Psoas muscle (tissue), 8 donors: ENCODE data around the gene PIAS3. TPM values are rescaled to one million over a fixed set of nuclear protein-coding genes. Genes with fewer than 3 reads are reported as not detected.

ENCODE experiments used
- ATAC-seq, 4 donors: fragments of 200-7000 bp; cut with Tn5 transposase; one replicate each; pipeline ENCODE4 v1.9.1; 2020; ENCODE audit warnings: moderate library complexity in 3 of 4, mild to moderate bottlenecking in 2 of 4
- DNase-seq, 2 donors: peaks; one replicate each; pipeline ENCODE4 v3.0.0-alpha.2; 2020
- H3K27ac ChIP-seq: fragments of 200-600 bp; one replicate; pipeline ENCODE4 v1.8.0; 2022
- H3K27me3 ChIP-seq, 3 donors: fragments of 200-600 bp in 1 of 3; one replicate each; pipeline versions ENCODE4 v1.6.1 to v1.8.0; 2013 to 2022; ENCODE audit warnings: low read length in 2 of 3, mild to moderate bottlenecking in 2 of 3, moderate library complexity in 1 of 3; ENCODE audit not compliant: insufficient read depth in 3 of 3
- H3K36me3 ChIP-seq, 2 donors: fragments of 200-600 bp in 1 of 2; one replicate each; pipeline versions ENCODE4 v1.6.1 to v1.8.0; 2013 to 2022; ENCODE audit warnings: low read depth in 1 of 2, mild to moderate bottlenecking in 1 of 2, moderate library complexity in 1 of 2; ENCODE audit not compliant: insufficient read depth in 1 of 2
- H3K4me1 ChIP-seq: fragments of 200-600 bp; one replicate; pipeline ENCODE4 v1.8.0; 2022
- H3K4me3 ChIP-seq: fragments of 200-600 bp; one replicate; pipeline ENCODE4 v1.8.0; 2022; ENCODE audit warnings: mild to moderate bottlenecking
- H3K9me3 ChIP-seq: fragments of 200-600 bp; one replicate; pipeline ENCODE4 v1.8.0; 2022
- CTCF ChIP-seq: fragments of 200-600 bp; IDR thresholded peaks from one replicate; pipeline ENCODE4 v1.8.0; 2022; ENCODE audit warnings: antibody characterized with exemption
- WGBS, 3 donors: extraction: QIAGEN DNeasy Blood & Tissue Kit; methylation state at CpG; one replicate each; pipeline versions ENCODE4 v1.1.6 to v1.1.7; 2013; 5-methylcytosine and 5-hydroxymethylcytosine counted together
- intact Hi-C, 2 donors: fragments of 100-400 bp; cut with DNase I; formaldehyde crosslinking; loops; one replicate each; pipeline versions ENCODE4 v1.11.0 to v1.14.2; 2022
- polyA plus RNA-seq, 3 donors: library from polyadenylated mRNA; stranded (reverse); fragments of 200-250 nt; gene quantifications; one replicate each; pipeline ENCODE4 v1.2.3, GENCODE V29; 2013
- total RNA-seq, 4 donors: library from RNA; stranded (reverse); fragmentation: NEBNext Ultra II Directional in 2 of 4; extraction: Animal tissue kit (Norgen Biotek cat#: 25700) in 2 of 4; gene quantifications; one replicate each; pipeline versions ENCODE4 v1.2.1 to v1.2.4, GENCODE V29; 2021 to 2023
- donor health status: healthy with polysubstance abuse.
- donor health status: DM: no; HTN: no; CAD: no; lungs with moderate emphysema.
- donor health status: Bipolar disorder and iron deficiency.
- donor health status: healthy.
- donor health status: DM: yes; HTN: yes; CAD: no.
- donor health status: DM: no; HTN: no; CAD: no.
- donor health status: DM: no; HTN: no; CAD: no.
- donor health status: DM: yes; HTN: yes; CAD: no.

PIAS3 gene
- total and polyA plus RNA-seq, 7 donors: 9.7 to 26.2 (median 16.8) TPM

GRCh38 chr1:145847827-145848226, 11.1 kb downstream of the PIAS3 start:
- Histone ChIP-seq H3K27me3 (no peaks in the 10 kb centered on the region), H3K4me3 (no peak overlapping the region), H3K36me3 (peaks cover 9 to 64% of the 10 kb centered on the region in 2 donors), H3K4me1 (peaks cover 10% of the 10 kb centered on the region), H3K27ac (no peak overlapping the region), H3K9me3 (no peaks in the 10 kb centered on the region)
- intact Hi-C loops: loop anchor here (5.0 kb wide), 2 partner anchors 64 to 164 kb away; partner anchors contain the start of gene ITGA10 (in 1 of the 2)
- no peak for TF ChIP-seq CTCF
- ATAC-seq: no peak
- DNase-seq: no peak
- 67 to 77% (median 76%) methylated on average over 3 of the region's 3 CpGs for WGBS, 3 donors

DNA sequence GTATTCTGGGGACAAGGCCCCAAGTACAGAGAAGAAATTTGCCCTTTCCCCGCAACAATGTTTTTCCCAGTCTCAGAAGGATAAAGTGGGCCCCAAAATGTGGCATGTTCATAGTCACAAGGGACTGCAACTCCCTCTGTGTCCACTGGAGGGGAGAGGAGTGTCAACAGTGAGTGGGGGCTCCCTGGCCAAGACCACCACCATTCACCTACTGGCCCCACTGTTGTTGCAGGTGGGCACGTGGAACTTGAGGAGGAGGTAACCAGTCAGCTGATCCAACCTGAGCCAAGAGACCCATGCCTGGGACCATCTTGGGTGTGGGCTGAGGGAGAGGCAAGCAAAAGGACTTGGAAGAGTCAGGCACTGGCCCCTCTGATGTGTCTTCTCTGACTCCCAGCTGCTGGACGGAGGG, 12.7 kb downstream of the PIAS3 start:
- intact Hi-C loops: loop anchor here (5.0 kb wide), 2 partner anchors 66 to 166 kb away; partner anchors contain the start of gene ITGA10 (in 1 of the 2)
- H3K4me1 ChIP-seq: peaks cover 10% of the 10 kb centered on the region
- no peaks in the 10 kb centered on the region for H3K27me3 ChIP-seq
- peaks cover 14 to 64% of the 10 kb centered on the region in 2 donors for H3K36me3 ChIP-seq
- H3K27ac ChIP-seq: peak overlapping the region; percentile 78
- WGBS, 3 donors: 76 to 81% (median 79%) methylated on average over 3 of the region's 3 CpGs
- ATAC-seq: peak; percentile 46 to 65 (median 54)
- no peak for DNase-seq
- no peaks in the 10 kb centered on the region for H3K9me3 ChIP-seq
- peak overlapping the region; percentile 78 for H3K4me3 ChIP-seq
- TF ChIP-seq CTCF: peak; percentile 53

DNA sequence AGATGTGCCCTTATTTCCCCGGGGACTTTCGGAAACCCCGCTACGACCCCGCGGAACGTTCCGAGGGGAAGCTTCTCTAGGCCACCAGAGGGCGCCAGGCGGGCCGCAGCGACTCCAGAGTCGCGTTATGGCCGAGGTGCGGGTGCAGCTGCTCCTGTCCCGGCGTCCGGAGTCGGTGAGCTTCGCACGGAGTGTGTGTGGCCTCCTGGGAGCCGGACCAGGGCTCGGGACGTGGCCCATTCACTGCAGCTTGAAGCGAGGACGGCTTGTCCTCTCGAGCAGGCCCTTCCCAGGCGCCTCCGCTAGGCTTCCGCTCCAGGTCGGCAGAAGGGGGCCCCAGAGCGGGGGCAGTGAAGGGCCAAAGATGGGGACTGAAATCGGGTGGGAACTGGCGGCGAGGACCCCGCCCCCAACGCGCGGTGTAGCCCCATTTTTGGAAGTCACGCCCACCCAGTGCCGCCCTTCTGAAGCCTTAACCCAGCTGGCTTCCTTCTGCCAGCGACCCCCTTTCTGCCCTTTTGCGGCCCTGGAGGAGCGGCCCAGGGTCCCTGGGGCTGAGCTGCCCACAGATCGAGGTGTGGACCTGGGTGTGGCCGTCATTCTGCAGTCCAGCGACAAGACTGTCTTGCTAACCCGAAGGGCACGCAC, 13.2 kb downstream of the PIAS3 start, which contains the start of gene NUDT17:
NUDT17 (plus strand) TSS at position 117 of the 648 bp plus-strand sequence; CDS start at position 128, 11 bp downstream.
- Histone ChIP-seq H3K4me3 (peak within 1 kb of the TSS; percentile 78), H3K4me1 (peaks cover 10% of the 10 kb centered on the region), H3K36me3 (peaks cover 17 to 64% of the 10 kb centered on the region in 2 donors), H3K9me3 (no peaks in the 10 kb centered on the region), H3K27me3 (no peaks in the 10 kb centered on the region), H3K27ac (peak within 1 kb of the TSS; percentile 78)
- 2 to 3% (median 2%) methylated on average over 47 to 50 of the region's 50 CpGs for WGBS, 3 donors
- peak; percentile 84 to 92 for DNase-seq
- peak; percentile 92 for TF ChIP-seq CTCF
- intact Hi-C loops: loop anchor here (1.0 to 5.0 kb wide), 3 partner anchors 67 to 168 kb away; partner anchors contain the start of gene ITGA10 (in 1 of the 2)
- ATAC-seq: peak; percentile 87 to 94 (median 90)

DNA sequence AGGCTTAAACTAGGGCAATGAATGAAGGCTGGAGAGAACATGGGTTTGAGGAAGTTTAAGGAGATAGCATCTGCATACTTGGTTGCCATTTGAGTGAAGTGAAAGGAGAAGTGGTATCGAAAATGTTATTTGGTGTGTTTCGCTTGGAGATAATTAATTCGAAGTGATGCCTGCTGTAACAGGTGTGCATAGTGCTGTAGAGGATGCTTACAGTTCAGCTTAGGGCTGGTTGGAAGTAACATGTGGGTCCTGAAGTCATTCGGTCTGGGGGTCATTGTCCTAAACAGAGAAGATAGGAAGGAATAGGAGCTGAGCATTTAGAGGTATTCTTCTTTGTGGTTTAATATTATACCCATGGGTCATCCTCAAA, 13.8 kb downstream of the PIAS3 start:
- WGBS, 3 donors: 2 to 10% (median 3%) methylated on average over 4 of the region's 4 CpGs
- H3K9me3 ChIP-seq: no peaks in the 10 kb centered on the region
- H3K4me3 ChIP-seq: peak overlapping the region; percentile 78
- no peak for TF ChIP-seq CTCF
- peaks cover 10% of the 10 kb centered on the region for H3K4me1 ChIP-seq
- peak overlapping the region; percentile 78 for H3K27ac ChIP-seq
- DNase-seq: no peak
- H3K36me3 ChIP-seq: peaks cover 17 to 64% of the 10 kb centered on the region in 2 donors
- no peaks in the 10 kb centered on the region for H3K27me3 ChIP-seq
- peak; percentile 28 to 54 (median 38) for ATAC-seq
- intact Hi-C loops: loop anchor here (1.0 to 5.0 kb wide), 3 partner anchors 67 to 168 kb away; partner anchors contain the start of gene ITGA10 (in 1 of the 2)
